Cardiac septum (tissue), 1 donor: ENCODE results near the gene ENAM. TPM values are rescaled to one million over a fixed set of nuclear protein-coding genes. Genes with fewer than 3 reads are reported as not detected.
"Not testable (repeated sequence)": the region's sequence is repeated elsewhere in the genome, so short reads cannot be mapped to it uniquely, and the experiment has no call there.

Experiments used
- DNase-seq: peaks from one replicate; pipeline ENCODE4 v3.0.0-alpha.2; 2020; ENCODE audit warnings: low spot score
- intact Hi-C: fragments of 100-400 bp; cut with DNase I; formaldehyde crosslinking; loops from one replicate; pipeline ENCODE4 v1.14.0; 2022
- total RNA-seq: library from RNA; stranded (reverse); fragmentation: NEBNext Ultra II Directional; extraction: Animal tissue kit (Norgen Biotek cat#: 25700); gene quantifications from one replicate; pipeline ENCODE4 v1.2.1, GENCODE V29; 2021
- donor health status: DM: no; HTN: no; CAD: no.

ENAM gene
- total RNA-seq, 1 donor from 2014 or later = 11.1 TPM

GRCh38 chr4:70670332-70671014 lies 41.9 kb downstream of the ENAM start:
- no peak for DNase-seq
- intact Hi-C loops = no loop called here

GRCh38 chr4:70671091-70671490 lies 42.5 kb downstream of the ENAM start:
- intact Hi-C loops = no loop called here
- DNase-seq = no peak

- DNase-seq = no peak
- intact Hi-C loops = no loop called here
Measured at GRCh38 chr4:70674191-70674590, 45.6 kb downstream of the ENAM start.

- intact Hi-C loops = no loop called here
- no peak for DNase-seq
Measured at GRCh38 chr4:70674731-70675130, 46.2 kb downstream of the ENAM start.

GRCh38 chr4:70676554-70677090 lies 48.1 kb downstream of the ENAM start:
- intact Hi-C loops = no loop called here
- DNase-seq = no peak

GRCh38 chr4:70678383-70678999 lies 49.9 kb downstream of the ENAM start:
- no peak for DNase-seq
- intact Hi-C loops = no loop called here

GRCh38 chr4:70680934-70681333 lies 52.4 kb downstream of the ENAM start:
- intact Hi-C loops = no loop called here

GRCh38 chr4:70681704-70682103 lies 53.2 kb downstream of the ENAM start:
- no peak for DNase-seq
- intact Hi-C loops = no loop called here

More at GRCh38 chr4:70680934-70681333, 52.4 kb downstream of the ENAM start:
- no peak for DNase-seq

GRCh38 chr4:70682142-70682541 lies 53.6 kb downstream of the ENAM start:
- DNase-seq, intact Hi-C loops: not testable (repeated sequence)

GRCh38 chr4:70687392-70687791 lies 58.8 kb downstream of the ENAM start:
- intact Hi-C loops = no loop called here

GRCh38 chr4:70687821-70688794 lies 59.6 kb downstream of the ENAM start, which contains the start of gene UTP3:
Gene UTP3, plus strand, starts transcription at chr4:70688532. Its CDS starts 146 bp downstream, at chr4:70688678.
- DNase-seq = peak; percentile 97
- intact Hi-C loops = loop anchor here (1.0 to 2.0 kb wide), 3 partner anchors 16 to 305 kb away; partner anchors contain the start of genes DCK and GRSF1

More at GRCh38 chr4:70687392-70687791, 58.8 kb downstream of the ENAM start:
- no peak for DNase-seq

GRCh38 chr4:70688795-70689231 lies 60.3 kb downstream of the ENAM start:
- intact Hi-C loops = loop anchor here (1.0 to 2.0 kb wide), 3 partner anchors 15 to 304 kb away; partner anchors contain the start of genes DCK and GRSF1
- DNase-seq = no peak

GRCh38 chr4:70691661-70692060 lies 63.1 kb downstream of the ENAM start:
- no peak for DNase-seq
- intact Hi-C loops = no loop called here

- intact Hi-C loops, DNase-seq: not testable (repeated sequence)
Measured at GRCh38 chr4:70694633-70695032, 66.1 kb downstream of the ENAM start.

Other genes with a start within 250 kb of the ENAM start
- not detected for gene SMR3B, start 245.6 kb upstream of the ENAM start, total RNA-seq
- gene OPRPN, start 230.8 kb upstream of the ENAM start, total RNA-seq = not detected
- not detected for gene MUC7, start 156.5 kb upstream of the ENAM start, total RNA-seq
- gene AMTN, start 110.2 kb upstream of the ENAM start, total RNA-seq = not detected
- gene AMBN, start 36.5 kb upstream of the ENAM start, total RNA-seq = not detected
- gene JCHAIN, start 37.8 kb downstream of the ENAM start, total RNA-seq = 1.5 TPM
- gene UTP3, start 59.8 kb downstream of the ENAM start, total RNA-seq = 22.8 TPM
- 26.1 TPM for gene RUFY3, start 93.2 kb downstream of the ENAM start, total RNA-seq
- gene GRSF1, start 211.1 kb downstream of the ENAM start, total RNA-seq = 83.5 TPM